ENCODE results near the gene KIFC3.

GRCh38 chr16:57787519-57787905, 14.8 kb downstream of the KIFC3 start:
- TF ChIP-seq CTCF (IDR thresholded peaks at IDR 0.05) (no peak), POLR2A (IDR thresholded peaks at IDR 0.05) (no peak), POLR2AphosphoS5 (IDR thresholded peaks at IDR 0.05) (no peak)

Data from breast epithelium (tissue), 3 donors.